Tibial artery (tissue), 4 donors: ENCODE results near the gene KIAA1586.
A peak's percentile ranks its signal among the peaks of the same experiment; 100 is the strongest.
"Not testable (repeated sequence)": the region's sequence is repeated elsewhere in the genome, so short reads cannot be mapped to it uniquely, and the experiment has no call there.

Experiments used
- DNase-seq, 2 donors: peaks; one replicate each; pipeline ENCODE4 v3.0.0-alpha.2; 2019
- H3K27ac ChIP-seq, 2 donors: fragments of 200-600 bp; sonication (generic) in 1 of 2; 1 replicate in 1 of 2; 2 replicates in 1 of 2; pipeline ENCODE4 v1.5.1; 2018 to 2019; ENCODE audit warnings: mild to moderate bottlenecking in 1 of 2
- H3K27me3 ChIP-seq, 2 donors: fragments of 200-600 bp; sonication (generic) in 1 of 2; one replicate each; pipeline versions ENCODE4 v1.5.1 to v1.6.0; 2016 to 2019
- H3K36me3 ChIP-seq, 3 donors: fragments of 200-600 bp; sonication (generic) in 2 of 3; one replicate each; pipeline ENCODE4 v1.5.1; 2016 to 2019; ENCODE audit warnings: mild to moderate bottlenecking in 2 of 3
- H3K4me1 ChIP-seq, 4 donors: fragments of 200-600 bp; sonication (generic) in 2 of 4; 1 replicate in 3 of 4; 2 replicates in 1 of 4; pipeline ENCODE4 v1.5.1; 2016 to 2019
- H3K4me3 ChIP-seq, 2 donors: fragments of 200-600 bp; sonication (generic) in 1 of 2; 1 replicate in 1 of 2; 2 replicates in 1 of 2; pipeline ENCODE4 v1.5.1; 2018 to 2019; ENCODE audit warnings: mild to moderate bottlenecking in 2 of 2
- H3K9me3 ChIP-seq, 3 donors: fragments of 200-600 bp; sonication (generic) in 1 of 3; one replicate each; pipeline ENCODE4 v1.5.1; 2016 to 2019
- intact Hi-C: fragments of 100-400 bp; cut with DNase I; formaldehyde crosslinking; loops from one replicate; pipeline ENCODE4 v1.15.0; 2023; ENCODE audit warnings: low total_unique reads
- TF ChIP-seq, protein P1 (sequence below), 2 experiments: fragments of 200-600 bp in 1 of 2; fragments of 450-650 bp in 1 of 2; IDR thresholded peaks; one replicate each; pipeline ENCODE4 v1.5.1; 2017 to 2019; ENCODE audit warnings: antibody characterized with exemption in 2 of 2, mild to moderate bottlenecking in 1 of 2, moderate library complexity in 1 of 2

KIAA1586 gene

DNA sequence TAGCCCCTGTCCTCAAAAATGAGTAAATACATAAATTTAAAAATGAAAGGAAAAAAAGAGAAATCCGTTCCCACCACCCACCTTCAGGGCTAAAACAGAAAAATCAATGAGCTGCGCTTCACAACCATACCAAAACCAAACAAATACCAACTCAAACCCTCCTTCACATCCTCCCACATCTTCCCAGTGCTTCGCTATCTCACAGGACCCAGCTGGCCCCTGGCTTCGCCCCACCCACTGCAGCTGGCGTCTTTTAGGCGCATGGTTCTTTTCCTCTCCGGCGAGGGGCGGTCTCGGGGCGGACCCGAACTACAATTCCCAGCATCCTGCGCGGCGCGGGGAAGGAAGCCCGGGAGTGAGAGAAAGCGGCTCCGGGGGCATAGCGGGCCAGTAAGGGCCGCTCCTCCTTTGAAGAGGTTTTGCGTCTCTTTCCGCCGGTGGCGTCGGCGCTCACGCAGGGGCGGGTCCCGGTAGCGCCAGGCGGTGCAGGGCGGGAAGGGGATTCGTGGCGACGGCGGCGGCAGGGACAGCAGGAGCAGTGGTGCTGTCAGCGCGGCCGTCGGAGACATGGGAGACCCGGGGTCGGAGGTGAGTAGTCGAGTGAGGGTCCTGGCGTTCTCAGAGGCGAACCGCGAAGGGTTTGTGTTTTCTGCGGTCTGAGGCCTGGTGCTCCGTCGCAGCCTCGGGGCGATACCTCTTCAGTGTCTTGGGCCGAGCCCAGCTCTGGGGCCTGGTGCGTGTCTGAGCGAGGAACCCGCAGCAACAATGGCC is 43.4 kb downstream of the KIAA1586 start, which contains the start of gene ZNF451:
ZNF451 (plus strand) TSS at position 502 of the 771 bp plus-strand sequence; CDS start at position 568, 66 bp downstream.
- H3K27me3 ChIP-seq: no peaks in the 10 kb centered on the region
- TF ChIP-seq, protein P1, sequence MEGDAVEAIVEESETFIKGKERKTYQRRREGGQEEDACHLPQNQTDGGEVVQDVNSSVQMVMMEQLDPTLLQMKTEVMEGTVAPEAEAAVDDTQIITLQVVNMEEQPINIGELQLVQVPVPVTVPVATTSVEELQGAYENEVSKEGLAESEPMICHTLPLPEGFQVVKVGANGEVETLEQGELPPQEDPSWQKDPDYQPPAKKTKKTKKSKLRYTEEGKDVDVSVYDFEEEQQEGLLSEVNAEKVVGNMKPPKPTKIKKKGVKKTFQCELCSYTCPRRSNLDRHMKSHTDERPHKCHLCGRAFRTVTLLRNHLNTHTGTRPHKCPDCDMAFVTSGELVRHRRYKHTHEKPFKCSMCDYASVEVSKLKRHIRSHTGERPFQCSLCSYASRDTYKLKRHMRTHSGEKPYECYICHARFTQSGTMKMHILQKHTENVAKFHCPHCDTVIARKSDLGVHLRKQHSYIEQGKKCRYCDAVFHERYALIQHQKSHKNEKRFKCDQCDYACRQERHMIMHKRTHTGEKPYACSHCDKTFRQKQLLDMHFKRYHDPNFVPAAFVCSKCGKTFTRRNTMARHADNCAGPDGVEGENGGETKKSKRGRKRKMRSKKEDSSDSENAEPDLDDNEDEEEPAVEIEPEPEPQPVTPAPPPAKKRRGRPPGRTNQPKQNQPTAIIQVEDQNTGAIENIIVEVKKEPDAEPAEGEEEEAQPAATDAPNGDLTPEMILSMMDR (IDR thresholded peaks at IDR 0.05): no peak
- H3K4me3 ChIP-seq: peak within 1 kb of the TSS; percentile 65
- H3K4me1 ChIP-seq: peaks cover 0 to 36% (median 22%) of the 10 kb centered on the region in 4 donors
- DNase-seq: peak; percentile 98 to 99
- no peaks in the 10 kb centered on the region for H3K36me3 ChIP-seq
- H3K9me3 ChIP-seq: no peaks in the 10 kb centered on the region
- intact Hi-C loops: loop anchor here (5.0 to 10.0 kb wide), 2 partner anchors 75 to 227 kb away; partner anchors contain the start of gene PRIM2
- peak within 1 kb of the TSS; percentile 80 to 83 for H3K27ac ChIP-seq

GRCh38 chr6:57090458-57091067 is 44.1 kb downstream of the KIAA1586 start:
- DNase-seq, H3K36me3 ChIP-seq, H3K27me3 ChIP-seq, H3K9me3 ChIP-seq: not testable (repeated sequence)
- H3K27ac ChIP-seq: peak overlapping the region; percentile 80 to 83
- H3K4me1 ChIP-seq: peaks cover 0 to 36% (median 23%) of the 10 kb centered on the region in 4 donors
- intact Hi-C loops: loop anchor here (10.0 kb wide), 1 partner anchor 74 kb away; no protein-coding TSS in a partner anchor
- H3K4me3 ChIP-seq: peak overlapping the region; percentile 65

- H3K27ac ChIP-seq, H3K36me3 ChIP-seq, DNase-seq, H3K4me3 ChIP-seq, H3K9me3 ChIP-seq, H3K27me3 ChIP-seq: not testable (repeated sequence)
- intact Hi-C loops: loop anchor here (10.0 kb wide), 1 partner anchor 73 kb away; no protein-coding TSS in a partner anchor
- H3K4me1 ChIP-seq: peaks cover 0 to 36% (median 23%) of the 10 kb centered on the region in 4 donors
These were observed 44.9 kb downstream of the KIAA1586 start for GRCh38 chr6:57091375-57091774.

- Histone ChIP-seq H3K4me1 (peaks cover 0 to 41% (median 26%) of the 10 kb centered on the region in 4 donors), H3K27ac (no peak overlapping the region), H3K36me3 (peaks cover 9 to 16% (median 12%) of the 10 kb centered on the region in 3 donors), H3K27me3 (no peaks in the 10 kb centered on the region), H3K4me3 (no peak overlapping the region), H3K9me3 (no peaks in the 10 kb centered on the region)
- intact Hi-C loops: loop anchor here (10.0 kb wide), 1 partner anchor 70 kb away; no protein-coding TSS in a partner anchor
- TF ChIP-seq, protein P1 (IDR thresholded peaks at IDR 0.05): no peak
- no peak for DNase-seq
These were observed 48.2 kb downstream of the KIAA1586 start for GRCh38 chr6:57094689-57095088.

DNA sequence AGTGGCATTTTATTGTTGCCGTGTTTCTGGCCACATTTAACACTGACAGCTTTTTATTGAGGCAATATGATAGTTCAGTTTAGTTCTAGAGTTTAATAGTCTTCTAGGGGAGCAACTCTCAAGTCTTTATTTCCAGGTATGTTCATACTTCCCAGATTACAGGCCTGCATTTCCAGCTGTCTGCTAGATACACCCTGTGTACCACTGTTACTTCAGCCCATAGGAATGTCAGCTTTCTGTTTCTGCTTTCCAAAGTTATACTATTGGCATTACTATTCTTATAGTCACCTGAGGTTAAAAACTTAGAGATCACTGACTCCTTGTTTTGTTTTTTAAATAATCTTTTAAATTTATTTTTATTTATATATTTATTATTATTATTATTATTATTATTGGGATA is 51.1 kb downstream of the KIAA1586 start:
- Histone ChIP-seq H3K27ac (no peak overlapping the region), H3K27me3 (no peaks in the 10 kb centered on the region), H3K4me1 (peaks cover 0 to 28% (median 15%) of the 10 kb centered on the region in 4 donors), H3K4me3 (no peak overlapping the region), H3K9me3 (no peaks in the 10 kb centered on the region), H3K36me3 (peaks cover 38 to 45% (median 41%) of the 10 kb centered on the region in 3 donors)
- DNase-seq: no peak
- intact Hi-C loops: loop anchor here (10.0 kb wide), 1 partner anchor 67 kb away; no protein-coding TSS in a partner anchor
- TF ChIP-seq, protein P1 (IDR thresholded peaks at IDR 0.05): no peak

- intact Hi-C loops: no loop called here
- no peaks in the 10 kb centered on the region for H3K9me3 ChIP-seq
- no peaks in the 10 kb centered on the region for H3K27me3 ChIP-seq
- no peak overlapping the region for H3K27ac ChIP-seq
- H3K4me1 ChIP-seq: peaks cover 0 to 11% (median 0%) of the 10 kb centered on the region in 4 donors
- no peak for DNase-seq
- H3K36me3 ChIP-seq: peaks cover 48 to 61% (median 55%) of the 10 kb centered on the region in 3 donors
- TF ChIP-seq, protein P1 (IDR thresholded peaks at IDR 0.05): no peak
- H3K4me3 ChIP-seq: no peak overlapping the region
These were observed 56.5 kb downstream of the KIAA1586 start for GRCh38 chr6:57102976-57103375.
